Heart left ventricle (tissue), 16 donors: ENCODE data around the gene GOT1. TPM values are rescaled to one million over a fixed set of nuclear protein-coding genes. Genes with fewer than 3 reads are reported as not detected.

Experiments
- ATAC-seq, 4 donors: fragments of 200-7000 bp; cut with Tn5 transposase; one replicate each; pipeline ENCODE4 v1.9.1; 2020 to 2022; ENCODE audit warnings: moderate library complexity in 4 of 4, mild to moderate bottlenecking in 3 of 4, moderate number of reproducible peaks in 1 of 4
- DNase-seq, 5 donors: peaks; one replicate each; pipeline ENCODE4 v3.0.0-alpha.2; 2020
- H3K27ac ChIP-seq, 12 donors: fragments of 200-600 bp; sonication (generic) in 4 of 12; one replicate each; pipeline versions ENCODE4 v1.5.0 to v1.8.0; 2016 to 2022; ENCODE audit warnings: mild to moderate bottlenecking in 2 of 12
- H3K27me3 ChIP-seq, 9 donors: fragments of 200-600 bp; sonication (generic) in 2 of 9; one replicate each; pipeline versions ENCODE4 v1.5.1 to v1.8.0; 2016 to 2022; ENCODE audit warnings: mild to moderate bottlenecking in 3 of 9
- H3K36me3 ChIP-seq, 9 donors: fragments of 200-600 bp; sonication (generic) in 2 of 9; one replicate each; pipeline versions ENCODE4 v1.5.0 to v1.8.0; 2018 to 2022; ENCODE audit warnings: mild to moderate bottlenecking in 2 of 9
- H3K4me1 ChIP-seq, 12 donors: fragments of 200-600 bp; sonication (generic) in 4 of 12; one replicate each; pipeline versions ENCODE4 v1.5.0 to v1.8.0; 2016 to 2022; ENCODE audit warnings: mild to moderate bottlenecking in 3 of 12
- H3K4me3 ChIP-seq, 12 donors: fragments of 200-600 bp; sonication (generic) in 4 of 12; one replicate each; pipeline versions ENCODE4 v1.5.0 to v1.8.0; 2017 to 2022; ENCODE audit warnings: mild to moderate bottlenecking in 9 of 12, moderate library complexity in 4 of 12
- H3K9me3 ChIP-seq, 12 donors: fragments of 200-600 bp; sonication (generic) in 4 of 12; one replicate each; pipeline versions ENCODE4 v1.5.0 to v1.8.0; 2016 to 2022; ENCODE audit warnings: mild to moderate bottlenecking in 1 of 12
- POLR2A ChIP-seq, 2 donors: fragments of 450-650 bp; IDR thresholded peaks; one replicate each; pipeline ENCODE4 v1.6.1; 2017; ENCODE audit warnings: antibody characterized with exemption in 2 of 2, mild to moderate bottlenecking in 2 of 2, moderate library complexity in 2 of 2
- WGBS, 4 donors: extraction: QIAGEN DNeasy Blood & Tissue Kit in 2 of 4; methylation state at CpG; one replicate each; pipeline versions ENCODE4 v1.1.5 to v1.1.7; 2013 to 2018; 5-methylcytosine and 5-hydroxymethylcytosine counted together
- intact Hi-C, 10 donors: fragments of 100-400 bp; cut with DNase I; formaldehyde crosslinking; loops; one replicate each; pipeline versions ENCODE4 v1.11.1 to v1.14.2; 2022
- polyA plus RNA-seq, 2 donors: library from polyadenylated mRNA; stranded (reverse); fragments of 200-250 nt; gene quantifications; one replicate each; pipeline ENCODE4 v1.2.3, GENCODE V29; 2013
- total RNA-seq, 9 donors: library from RNA; depleted of rRNA in 2 of 9; stranded (reverse); fragments of >200 nt in 2 of 9; fragmentation: NEBNext Ultra II Directional in 3 of 9; extraction: Animal tissue kit (Norgen Biotek cat#: 25700) in 3 of 9; gene quantifications; one replicate each; pipeline versions ENCODE4 v1.1.0 to v1.2.4, GENCODE V29; 2016 to 2023
- TF ChIP-seq, protein P1 (sequence below), 12 donors: fragments of 200-600 bp; sonication (generic) in 4 of 12; IDR thresholded peaks; one replicate each; pipeline versions ENCODE4 v1.5.0 to v1.8.0; 2018 to 2022; ENCODE audit warnings: antibody characterized with exemption in 12 of 12, mild to moderate bottlenecking in 5 of 12
- donor health status: ischemic (EF 13 %, LVEDD 7.1; RV severe dilation, severe dysfunction).
- donor health status: healthy with polysubstance abuse.
- donor health status: DM: no; HTN: yes; CAD: no.
- donor health status: DM: no; HTN: no; CAD: no.
- donor health status: ischemic (EF 25% LVEDD 6.9; RV normal size, moderate dysfunction).
- donor health status: ischemic (EF 25% LVEDD 5.7; RV mildly dilated, moderate dysfunction).
- donor health status: healthy.
- donor health status: DM: yes; HTN: yes; CAD: no.
- donor health status: ischemic (EF 35%, LVEDD 5.7; RV mildly dilated, moderate dysfunction).
- donor health status: nonischemic (EF 11% LVEDD 7.7; RV severe dilation, severe dysfunction).
- donor health status: DM: yes; HTN: yes; CAD: no.
- donor health status: PGD.
- donor health status: ischemic (EF 29% LVEDD 5.4; RV normal size, mild dysfunction).
- donor health status: nonischemic (EF 23%, LVEDD 6.1; RV moderate dilation, normal function).

The GOT1 gene
- total and polyA plus RNA-seq, 11 donors = 259 to 815 (median 505) TPM

DNA sequence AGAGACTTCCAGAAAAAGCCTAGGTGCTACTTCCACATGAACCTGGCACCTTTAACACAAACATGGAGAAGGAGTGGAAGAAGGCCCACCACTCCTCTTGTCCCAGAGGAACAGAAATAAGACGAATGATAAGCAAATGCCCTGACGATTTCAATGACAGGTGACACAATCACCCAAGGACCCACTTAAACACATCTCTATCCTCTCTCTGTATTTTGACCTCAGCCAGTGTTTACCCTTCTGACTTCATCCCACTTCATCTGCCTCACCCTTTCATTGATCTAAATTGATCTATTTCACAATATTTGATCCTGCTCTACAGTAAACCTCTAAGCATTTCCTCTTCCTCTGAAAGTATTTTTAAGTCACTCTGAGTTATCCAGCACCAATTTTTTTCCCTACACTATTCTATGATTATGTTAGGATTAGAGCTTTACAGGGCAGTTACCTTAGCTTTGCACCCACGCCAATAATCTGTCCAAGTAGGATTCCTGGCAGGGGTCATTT lies 9.1 kb downstream of the GOT1 start:
- intact Hi-C loops = no loop called here
- H3K27me3 ChIP-seq = no peaks in the 10 kb centered on the region
- peaks cover 0 to 69% (median 10%) of the 10 kb centered on the region in 12 donors for H3K4me1 ChIP-seq
- DNase-seq (no peak), ATAC-seq (no peak)
- no peak overlapping the region for H3K27ac ChIP-seq
- peaks cover 0 to 67% (median 47%) of the 10 kb centered on the region in 9 donors for H3K36me3 ChIP-seq
- 56 to 74% (median 57%) methylated on average over 3 of the region's 3 CpGs for WGBS, 4 donors
- TF ChIP-seq, protein P1, sequence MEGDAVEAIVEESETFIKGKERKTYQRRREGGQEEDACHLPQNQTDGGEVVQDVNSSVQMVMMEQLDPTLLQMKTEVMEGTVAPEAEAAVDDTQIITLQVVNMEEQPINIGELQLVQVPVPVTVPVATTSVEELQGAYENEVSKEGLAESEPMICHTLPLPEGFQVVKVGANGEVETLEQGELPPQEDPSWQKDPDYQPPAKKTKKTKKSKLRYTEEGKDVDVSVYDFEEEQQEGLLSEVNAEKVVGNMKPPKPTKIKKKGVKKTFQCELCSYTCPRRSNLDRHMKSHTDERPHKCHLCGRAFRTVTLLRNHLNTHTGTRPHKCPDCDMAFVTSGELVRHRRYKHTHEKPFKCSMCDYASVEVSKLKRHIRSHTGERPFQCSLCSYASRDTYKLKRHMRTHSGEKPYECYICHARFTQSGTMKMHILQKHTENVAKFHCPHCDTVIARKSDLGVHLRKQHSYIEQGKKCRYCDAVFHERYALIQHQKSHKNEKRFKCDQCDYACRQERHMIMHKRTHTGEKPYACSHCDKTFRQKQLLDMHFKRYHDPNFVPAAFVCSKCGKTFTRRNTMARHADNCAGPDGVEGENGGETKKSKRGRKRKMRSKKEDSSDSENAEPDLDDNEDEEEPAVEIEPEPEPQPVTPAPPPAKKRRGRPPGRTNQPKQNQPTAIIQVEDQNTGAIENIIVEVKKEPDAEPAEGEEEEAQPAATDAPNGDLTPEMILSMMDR (IDR thresholded peaks at IDR 0.05) = no peak
- no peak for TF ChIP-seq POLR2A (IDR thresholded peaks at IDR 0.05)
- no peak overlapping the region for H3K4me3 ChIP-seq
- no peaks in the 10 kb centered on the region for H3K9me3 ChIP-seq

DNA sequence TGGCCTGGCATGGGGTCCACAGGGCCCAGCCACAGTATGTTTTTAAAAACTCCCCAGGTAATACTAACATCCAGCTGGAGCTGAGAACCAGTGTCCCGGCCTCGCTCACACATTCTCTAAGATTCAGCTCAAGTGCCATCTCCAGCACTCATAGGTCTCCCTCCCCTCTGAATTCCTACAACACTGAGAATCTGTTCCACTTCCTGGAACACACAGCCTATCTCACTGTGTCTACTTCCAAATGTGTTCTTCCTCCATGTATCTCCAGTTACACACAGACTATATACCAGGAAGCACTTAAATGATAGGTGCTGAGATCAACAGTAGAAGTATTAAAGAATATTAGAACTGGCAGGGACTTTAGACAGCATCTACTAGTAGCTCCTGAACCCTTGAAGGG lies 10.7 kb downstream of the GOT1 start:
- H3K27ac ChIP-seq = no peak overlapping the region
- H3K4me3 ChIP-seq = no peak overlapping the region
- TF ChIP-seq, protein P1 (IDR thresholded peaks at IDR 0.05) = no peak
- TF ChIP-seq POLR2A (IDR thresholded peaks at IDR 0.05) = no peak
- H3K27me3 ChIP-seq = no peaks in the 10 kb centered on the region
- H3K9me3 ChIP-seq = no peaks in the 10 kb centered on the region
- DNase-seq = no peak
- intact Hi-C loops = no loop called here
- 67 to 88% (median 84%) methylated on average over 2 of the region's 2 CpGs for WGBS, 4 donors
- peaks cover 0 to 53% (median 6%) of the 10 kb centered on the region in 12 donors for H3K4me1 ChIP-seq
- no peak for ATAC-seq
- H3K36me3 ChIP-seq = peaks cover 0 to 53% (median 38%) of the 10 kb centered on the region in 9 donors

DNA sequence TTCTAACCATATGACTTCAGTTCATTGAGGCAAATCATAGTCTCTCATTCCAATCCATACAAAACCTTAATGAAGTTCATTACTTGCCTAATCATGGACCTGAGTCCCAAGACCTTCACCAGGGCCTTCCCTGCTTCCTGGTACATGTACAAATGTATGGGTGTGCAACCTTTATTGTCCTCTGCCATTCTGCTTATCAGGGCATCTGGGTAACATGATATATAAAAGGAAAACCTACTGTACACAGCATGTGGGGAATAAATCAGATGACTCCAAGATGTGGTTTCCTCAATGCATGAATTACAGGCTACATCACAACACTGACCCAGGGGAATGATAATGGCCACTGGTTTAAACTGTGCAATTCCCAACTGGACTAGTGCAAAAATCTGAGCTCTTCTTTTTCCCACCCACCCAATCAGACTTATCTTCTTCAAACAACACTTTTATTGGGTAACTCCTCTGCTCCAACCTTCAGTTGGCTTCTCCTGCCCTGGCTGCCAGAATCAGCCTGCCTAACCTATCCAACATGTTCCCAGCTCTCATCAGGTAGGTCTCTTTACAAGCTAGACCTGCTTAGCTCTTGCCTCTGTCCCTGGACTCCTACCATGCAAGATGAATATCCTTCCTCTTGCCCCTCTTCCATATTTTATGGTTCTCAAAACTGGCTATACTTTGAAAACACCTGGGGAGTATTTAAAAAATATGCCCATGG lies 11.4 kb downstream of the GOT1 start:
- no peak for ATAC-seq
- peaks cover 0 to 46% (median 33%) of the 10 kb centered on the region in 9 donors for H3K36me3 ChIP-seq
- intact Hi-C loops = no loop called here

DNA sequence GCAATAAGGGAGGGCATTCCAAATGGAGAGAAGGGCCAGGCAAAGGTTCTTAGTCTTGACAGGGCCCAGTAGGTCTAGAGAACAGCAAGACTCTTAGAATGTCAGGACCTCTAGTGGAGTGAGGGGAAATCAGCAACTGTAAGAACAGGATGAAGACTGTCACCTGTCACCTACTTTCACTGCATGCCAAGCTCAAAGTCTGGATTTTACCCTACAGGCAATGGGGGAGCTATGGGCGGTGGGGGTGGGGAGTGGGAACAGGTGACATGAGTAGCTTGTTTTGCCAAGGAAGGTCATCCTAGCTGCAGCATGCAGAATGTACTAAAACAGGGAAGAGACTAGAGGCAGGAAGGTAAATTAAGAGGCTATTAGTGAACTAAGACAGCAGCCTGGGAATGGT lies 18.3 kb downstream of the GOT1 start:
- intact Hi-C loops = no loop called here
- Histone ChIP-seq H3K27me3 (no peaks in the 10 kb centered on the region), H3K9me3 (no peaks in the 10 kb centered on the region), H3K36me3 (peaks cover 0 to 41% (median 4%) of the 10 kb centered on the region in 9 donors), H3K4me3 (no peak overlapping the region), H3K4me1 (peaks cover 0 to 32% (median 10%) of the 10 kb centered on the region in 12 donors), H3K27ac (peak overlapping the region in 6 of 12 donors; percentile 7 to 64 (median 30))
- 63 to 71% (median 69%) methylated on average over 1 of the region's 1 CpG for WGBS, 4 donors
- TF ChIP-seq, protein P1 (IDR thresholded peaks at IDR 0.05) = peak in 1 of 12 donors; percentile 9
- no peak for TF ChIP-seq POLR2A (IDR thresholded peaks at IDR 0.05)
- DNase-seq (no peak), ATAC-seq (peak; percentile 71 to 82 (median 76))

More for the DNA sequence above, 11.4 kb downstream of the GOT1 start:
- Histone ChIP-seq H3K4me3 (no peak overlapping the region), H3K27ac (no peak overlapping the region), H3K9me3 (no peaks in the 10 kb centered on the region), H3K27me3 (no peaks in the 10 kb centered on the region), H3K4me1 (peaks cover 0 to 48% (median 6%) of the 10 kb centered on the region in 12 donors)
- TF ChIP-seq, protein P1 (IDR thresholded peaks at IDR 0.05) = no peak
- no peak for TF ChIP-seq POLR2A (IDR thresholded peaks at IDR 0.05)
- no peak for DNase-seq
